ENCODE results near the gene GCSAM. TPM values are rescaled to one million over a fixed set of nuclear protein-coding genes. Genes with fewer than 3 reads are reported as not detected.

GCSAM gene
- total RNA-seq, 4 donors from 2014 or later: 0.44 to 1.4 TPM; not detected in 2

DNA sequence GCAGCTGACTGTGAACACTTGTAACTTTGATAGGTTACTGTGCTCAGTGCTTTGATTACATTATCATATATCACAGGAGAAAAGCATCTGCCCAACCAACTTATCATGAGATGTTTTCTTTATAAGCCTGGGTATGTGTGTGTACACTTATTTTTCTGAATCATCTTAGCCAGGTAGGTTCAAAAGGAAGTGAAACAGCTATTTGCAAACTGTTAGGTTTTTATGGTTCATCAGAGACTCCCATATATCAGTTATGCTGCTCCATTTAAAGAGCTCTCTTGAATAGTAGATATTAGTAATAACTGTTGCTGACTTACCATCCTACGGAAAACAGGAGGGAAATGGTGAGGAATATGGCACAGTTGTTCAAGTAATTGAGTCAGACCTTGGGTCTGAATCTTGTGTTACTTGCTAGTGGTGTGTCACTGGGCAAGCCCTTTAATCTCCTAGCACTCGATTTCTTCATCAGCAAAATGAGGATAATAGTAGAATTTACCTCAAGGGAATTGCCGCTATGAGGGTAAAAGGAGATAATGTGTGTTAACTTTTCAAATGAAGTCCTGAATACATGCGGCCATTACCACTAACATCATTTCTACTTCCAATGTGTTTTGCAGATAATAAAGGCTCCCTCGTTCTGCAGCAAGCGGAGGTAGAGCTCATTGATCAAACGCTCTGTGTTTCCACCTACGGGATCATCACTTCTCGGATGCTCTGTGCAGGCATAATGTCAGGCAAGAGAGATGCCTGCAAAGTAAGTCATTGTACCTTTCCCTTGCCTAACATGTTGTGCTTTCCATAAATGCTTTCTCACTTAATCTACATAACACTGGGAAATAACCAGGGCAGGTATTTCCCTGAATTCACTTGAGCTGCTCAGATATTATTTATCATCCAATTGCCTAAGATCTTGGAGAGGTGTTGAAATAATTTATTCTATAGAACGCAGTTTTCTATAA lies 54.6 kb downstream of the GCSAM start:
- TF ChIP-seq, protein P1, sequence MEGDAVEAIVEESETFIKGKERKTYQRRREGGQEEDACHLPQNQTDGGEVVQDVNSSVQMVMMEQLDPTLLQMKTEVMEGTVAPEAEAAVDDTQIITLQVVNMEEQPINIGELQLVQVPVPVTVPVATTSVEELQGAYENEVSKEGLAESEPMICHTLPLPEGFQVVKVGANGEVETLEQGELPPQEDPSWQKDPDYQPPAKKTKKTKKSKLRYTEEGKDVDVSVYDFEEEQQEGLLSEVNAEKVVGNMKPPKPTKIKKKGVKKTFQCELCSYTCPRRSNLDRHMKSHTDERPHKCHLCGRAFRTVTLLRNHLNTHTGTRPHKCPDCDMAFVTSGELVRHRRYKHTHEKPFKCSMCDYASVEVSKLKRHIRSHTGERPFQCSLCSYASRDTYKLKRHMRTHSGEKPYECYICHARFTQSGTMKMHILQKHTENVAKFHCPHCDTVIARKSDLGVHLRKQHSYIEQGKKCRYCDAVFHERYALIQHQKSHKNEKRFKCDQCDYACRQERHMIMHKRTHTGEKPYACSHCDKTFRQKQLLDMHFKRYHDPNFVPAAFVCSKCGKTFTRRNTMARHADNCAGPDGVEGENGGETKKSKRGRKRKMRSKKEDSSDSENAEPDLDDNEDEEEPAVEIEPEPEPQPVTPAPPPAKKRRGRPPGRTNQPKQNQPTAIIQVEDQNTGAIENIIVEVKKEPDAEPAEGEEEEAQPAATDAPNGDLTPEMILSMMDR (IDR thresholded peaks at IDR 0.05; ENCODE audit: low read depth): no peak

DNA sequence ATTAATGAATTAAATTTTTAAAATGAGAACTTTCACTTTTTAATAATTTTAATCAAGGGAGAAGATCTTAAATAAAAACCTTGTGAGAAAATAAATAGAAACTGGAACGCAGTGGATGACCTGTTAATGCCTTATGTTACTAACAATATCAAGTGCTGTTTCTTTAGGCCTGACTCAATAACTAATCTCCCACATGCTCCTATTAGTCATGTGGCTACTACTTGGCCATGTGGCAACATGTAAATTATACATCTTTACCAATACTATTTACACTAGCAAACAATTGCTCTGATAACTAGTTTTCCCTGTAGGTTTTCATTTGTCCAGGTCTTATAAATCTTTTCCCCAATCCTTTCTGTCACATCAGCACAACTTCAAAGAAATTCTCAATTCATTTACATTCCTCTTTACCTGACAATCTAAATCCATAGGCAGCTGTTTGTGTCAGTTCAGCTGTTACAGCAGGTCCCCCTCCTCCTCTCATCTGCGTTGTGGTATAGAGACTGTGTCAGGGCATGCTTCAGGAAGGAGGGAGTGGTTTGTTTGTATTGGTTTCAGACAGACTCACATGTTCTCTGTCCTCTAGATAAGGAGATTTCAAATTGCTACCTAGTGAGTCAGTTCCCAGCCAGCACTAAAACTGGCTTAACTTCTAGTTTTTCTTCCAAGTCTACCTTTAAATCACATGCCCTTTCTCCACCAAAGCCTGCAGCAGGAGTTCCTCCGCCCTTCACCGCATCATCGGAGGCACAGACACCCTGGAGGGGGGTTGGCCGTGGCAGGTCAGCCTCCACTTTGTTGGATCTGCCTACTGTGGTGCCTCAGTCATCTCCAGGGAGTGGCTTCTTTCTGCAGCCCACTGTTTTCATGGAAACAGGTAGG lies 58.2 kb downstream of the GCSAM start:
- TF ChIP-seq, protein P1 (IDR thresholded peaks at IDR 0.05; ENCODE audit: low read depth): no peak

DNA sequence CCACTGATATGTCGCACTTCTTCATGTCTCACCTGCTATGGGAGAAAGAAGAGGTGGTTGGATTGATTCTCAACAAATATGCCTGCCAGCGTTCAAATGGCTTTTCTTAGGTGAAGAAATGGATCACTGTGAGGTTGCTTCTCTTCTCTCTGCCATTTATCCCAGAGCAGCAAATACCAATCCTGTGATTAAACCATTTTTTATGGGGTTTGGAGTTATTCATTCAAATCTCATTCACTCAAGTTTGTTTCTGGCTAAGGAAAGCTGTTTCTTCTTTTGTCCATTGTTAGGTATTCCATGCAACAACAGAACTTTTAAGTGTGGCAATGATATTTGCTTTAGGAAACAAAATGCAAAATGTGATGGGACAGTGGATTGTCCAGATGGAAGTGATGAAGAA lies 59.0 kb downstream of the GCSAM start:
- TF ChIP-seq, protein P1 (IDR thresholded peaks at IDR 0.05; ENCODE audit: low read depth): no peak

Small RNA genes within 50 kb of the gene (small RNA-seq; reads per million reads assigned to genes)
- not detected for gene MIR567

Other genes starting within 250 kb of the GCSAM start
- 10 to 100 TPM; 17.9 to 24.9 (median 22.1) TPM for gene ABHD10, start 154.2 kb downstream of the GCSAM start, total RNA-seq
- not detected for gene TAGLN3, start 134.3 kb downstream of the GCSAM start, total RNA-seq
- not detected for gene TMPRSS7, start 98.5 kb downstream of the GCSAM start, total RNA-seq
- gene C3orf52, start 46.9 kb downstream of the GCSAM start, total RNA-seq: 1 to 10 TPM in 2 of 4 donors, under 1 TPM in 2; 0.38 to 6.2 (median 1.1) TPM
- gene SLC9C1, start 161.0 kb upstream of the GCSAM start, total RNA-seq: under 1 TPM in 2 of 4 donors, not detected in 2; 0.17 to 0.75 TPM
- gene CD200, start 199.9 kb upstream of the GCSAM start, total RNA-seq: 10 to 100 TPM in 1 of 4 donors, 1 to 10 TPM in 3; 2.6 to 10.2 (median 6.7) TPM